ENCODE data around the gene METTL6.

DNA sequence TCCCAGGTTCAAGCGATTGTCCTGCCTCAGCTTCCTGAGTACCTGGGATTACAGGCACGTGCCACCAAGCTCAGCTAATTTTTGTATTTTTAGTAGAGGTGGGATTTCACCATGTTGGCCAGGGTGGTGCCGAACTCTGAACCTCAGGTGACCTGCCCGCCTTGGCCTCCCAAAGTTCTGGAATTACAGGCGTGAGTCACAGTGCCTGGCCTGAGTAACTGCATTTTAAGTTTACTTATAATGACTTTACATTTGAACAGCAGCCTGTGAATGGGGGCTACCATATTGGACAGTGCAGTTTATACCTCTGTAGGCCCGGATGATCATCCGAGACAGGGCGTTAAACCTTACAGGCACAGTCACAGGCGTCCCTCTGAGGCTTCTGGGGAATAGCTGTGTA, 24.8 kb upstream of the METTL6 start:
- TF ChIP-seq, protein P1, sequence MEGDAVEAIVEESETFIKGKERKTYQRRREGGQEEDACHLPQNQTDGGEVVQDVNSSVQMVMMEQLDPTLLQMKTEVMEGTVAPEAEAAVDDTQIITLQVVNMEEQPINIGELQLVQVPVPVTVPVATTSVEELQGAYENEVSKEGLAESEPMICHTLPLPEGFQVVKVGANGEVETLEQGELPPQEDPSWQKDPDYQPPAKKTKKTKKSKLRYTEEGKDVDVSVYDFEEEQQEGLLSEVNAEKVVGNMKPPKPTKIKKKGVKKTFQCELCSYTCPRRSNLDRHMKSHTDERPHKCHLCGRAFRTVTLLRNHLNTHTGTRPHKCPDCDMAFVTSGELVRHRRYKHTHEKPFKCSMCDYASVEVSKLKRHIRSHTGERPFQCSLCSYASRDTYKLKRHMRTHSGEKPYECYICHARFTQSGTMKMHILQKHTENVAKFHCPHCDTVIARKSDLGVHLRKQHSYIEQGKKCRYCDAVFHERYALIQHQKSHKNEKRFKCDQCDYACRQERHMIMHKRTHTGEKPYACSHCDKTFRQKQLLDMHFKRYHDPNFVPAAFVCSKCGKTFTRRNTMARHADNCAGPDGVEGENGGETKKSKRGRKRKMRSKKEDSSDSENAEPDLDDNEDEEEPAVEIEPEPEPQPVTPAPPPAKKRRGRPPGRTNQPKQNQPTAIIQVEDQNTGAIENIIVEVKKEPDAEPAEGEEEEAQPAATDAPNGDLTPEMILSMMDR (IDR thresholded peaks at IDR 0.05; ENCODE audit: low read length): no peak
- TF ChIP-seq EZH2 (optimal IDR thresholded peaks at IDR 0.05; ENCODE audit: low read depth, low read length): no peak
